SH-SY5Y (cell line): ENCODE measurements around the gene ZDHHC19.

Experiments
- GATA2 ChIP-seq: IDR thresholded peaks from 2 replicates; pipeline ENCODE4 v1.6.1; 2011; ENCODE audit warnings: mild to moderate bottlenecking, low read depth, low read length
- GATA3 ChIP-seq: IDR thresholded peaks from 2 replicates; pipeline ENCODE4 v1.6.1; 2011; ENCODE audit warnings: low read depth, mild to moderate bottlenecking, low read length, moderate library complexity

DNA sequence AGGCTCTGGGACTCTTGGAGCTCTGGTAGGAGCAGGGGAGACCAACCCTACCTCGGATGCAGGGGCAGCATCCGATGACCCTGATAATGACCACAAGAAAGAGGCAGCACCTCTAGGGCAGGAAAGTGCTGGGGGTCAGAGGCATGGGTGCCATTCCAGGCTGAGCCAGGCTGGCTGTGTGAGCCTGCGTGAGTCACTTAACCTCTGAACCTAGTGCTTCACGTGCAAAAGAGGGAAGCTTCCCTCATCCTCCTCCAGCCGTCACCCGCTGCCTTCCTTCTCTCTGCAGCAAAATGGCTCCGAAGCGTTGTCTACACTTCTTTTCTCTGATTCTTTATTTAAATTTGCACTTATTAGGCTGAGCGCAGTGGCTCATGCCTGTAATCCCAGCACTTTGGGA is 35.5 kb downstream of the ZDHHC19 start:
- TF ChIP-seq GATA3 (no peak), GATA2 (no peak)
